ENCODE results near the gene ACE2. TPM values are rescaled to one million over a fixed set of nuclear protein-coding genes. Genes with fewer than 3 reads are reported as not detected.

ACE2 gene
- total and polyA plus RNA-seq, 9 of the 15 experiments (the other 6 are each of a cell fraction or from before 2014, with no cell fraction given) = 0.03 to 0.09 (median 0.07) TPM; not detected in 6

DNA sequence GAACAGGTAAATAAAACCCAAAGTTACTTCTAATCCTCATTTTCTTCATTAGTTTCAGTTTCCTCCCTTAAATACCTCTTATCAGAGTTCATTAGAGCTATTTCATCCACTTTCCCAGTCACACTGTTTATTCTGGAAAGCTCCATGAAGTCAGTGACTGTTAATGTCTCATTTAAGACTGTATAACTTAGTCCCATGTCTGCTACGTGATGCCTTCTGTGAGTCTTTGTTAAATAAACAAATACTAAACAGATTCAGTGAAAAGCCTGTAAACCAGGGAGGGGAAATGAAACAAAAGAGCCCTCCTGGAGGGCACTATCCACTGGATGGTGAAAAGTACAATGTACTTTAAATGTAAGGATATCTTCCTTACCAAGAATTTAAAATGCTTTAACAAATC, 24.7 kb downstream of the ACE2 start:
- Histone ChIP-seq H3K27ac (ENCODE audit: extremely low read depth, low read depth, low read length) (no peak overlapping the region), H4K20me1 (replicated peaks; ENCODE audit: control insufficient read depth, insufficient read depth, low read length) (no peaks in the 10 kb centered on the region), H3K4me1 (replicated peaks in 1 of 2; ENCODE audit: control insufficient read depth in 2 of 2, insufficient read depth in 2 of 2, low read length in 2 of 2) (peaks cover 0 to 32% of the 10 kb centered on the region in 2 experiments; a peak in 3 of 5 replicates), H3K4me2 (ENCODE audit: insufficient read depth, low read length) (no peak overlapping the region; the same call in 1 of the 2 replicates), H3K4me3 (no peak overlapping the region), H3K9me1 (ENCODE audit: control insufficient read depth, insufficient read depth, low read length) (no peaks in the 10 kb centered on the region), H3K9ac (ENCODE audit: insufficient read depth in 1 of 2, low read depth in 2 of 2, low read length in 2 of 2) (no peak overlapping the region), H3K36me3 (ENCODE audit: control insufficient read depth, insufficient read depth, low read length) (no peaks in the 10 kb centered on the region; the same call in 2 of the 3 replicates), H3K9me3 (replicated peaks; ENCODE audit: control insufficient read depth, insufficient read depth, low read depth, low read length) (no peaks in the 10 kb centered on the region; the same call in 1 of the 2 replicates), H3K79me2 (ENCODE audit: control insufficient read depth, insufficient read depth, low read length) (no peaks in the 10 kb centered on the region), H2AFZ (ENCODE audit: low read depth, low read length) (peak overlapping the region; percentile 78), H3K27me3 (ENCODE audit: control insufficient read depth in 2 of 2, insufficient read depth in 2 of 2, low read length in 2 of 2) (no peaks in the 10 kb centered on the region)
- BruUV-seq (replicated peaks) = no TSS peak
- ATAC-seq (no peak), FAIRE-seq (no peak), DNase-seq (ENCODE audit: extremely low read depth in 1 of 4, low spot score in 3 of 4) (no peak)
- POLR2A ChIA-PET = no interaction called here
- 9% methylated on average over 1 of the region's 1 CpG for WGBS (ENCODE audit: insufficient coverage, low coverage, missing lambda C conversion rate)
- intact Hi-C loops (cut with micrococcal nuclease) = no loop called here
- no peak for TF ChIP-seq MCM5 (IDR thresholded peaks at IDR 0.05; ENCODE audit: low read depth)
- no peak for TF ChIP-seq KHSRP (IDR thresholded peaks at IDR 0.05)
- TF ChIP-seq ZNF232 (CRISPR knock-in tag; IDR thresholded peaks at IDR 0.05) = no peak
- TF ChIP-seq ZNF224 (CRISPR knock-in tag; IDR thresholded peaks at IDR 0.05) = no peak
- TF ChIP-seq POLR2H (tag; IDR thresholded peaks at IDR 0.05; ENCODE audit: low read depth) = no peak
- no peak for TF ChIP-seq ZFP30 (CRISPR knock-in tag; IDR thresholded peaks at IDR 0.05; ENCODE audit: borderline replicate concordance)
- TF ChIP-seq HDAC2 (IDR thresholded peaks at IDR 0.05) = no peak
- no peak for TF ChIP-seq PPARD (CRISPR knock-in tag; IDR thresholded peaks at IDR 0.05)
- TF ChIP-seq ZNF212 (CRISPR knock-in tag; IDR thresholded peaks at IDR 0.05) = no peak
- no peak for TF ChIP-seq HDAC6 (IDR thresholded peaks at IDR 0.05; ENCODE audit: low read depth, low read length)
- no peak for TF ChIP-seq HMG20A (CRISPR knock-in tag; conservative IDR thresholded peaks at IDR 0.05)
- TF ChIP-seq SMAD4 (CRISPR knock-in tag; conservative IDR thresholded peaks at IDR 0.05) = no peak
- TF ChIP-seq DIDO1 (tag; IDR thresholded peaks at IDR 0.05; ENCODE audit: low read depth) = no peak
- in situ Hi-C loops (cut with MboI) = loop anchor here (10.0 kb wide), 1 partner anchor 211 kb away; no protein-coding TSS in a partner anchor
- CTCF ChIA-PET (ENCODE audit: low intra/inter-chr PET ratio) = no interaction called here
